ENCODE results near the gene GSTO2.

DNA sequence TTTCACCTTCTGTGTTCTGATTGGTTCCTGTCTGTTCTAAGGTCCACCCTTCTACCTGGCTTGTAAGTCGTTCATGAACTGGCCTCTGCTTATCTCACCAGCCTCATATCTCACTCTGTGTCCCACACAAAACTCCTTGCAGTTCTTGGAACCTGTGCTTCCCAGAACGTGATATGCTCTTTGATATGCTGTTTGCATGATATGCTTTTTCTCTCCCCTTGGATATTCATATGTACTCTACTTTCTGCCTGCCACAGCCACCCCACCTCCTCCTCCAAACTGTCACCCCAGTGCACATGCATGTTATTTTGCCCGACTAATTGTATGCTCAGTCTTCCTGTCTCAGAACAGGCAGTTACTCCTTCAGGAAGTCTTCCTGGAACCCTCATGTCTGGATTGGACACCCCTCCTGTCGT lies 71.1 kb downstream of the GSTO2 start:
- TF ChIP-seq, protein P1, sequence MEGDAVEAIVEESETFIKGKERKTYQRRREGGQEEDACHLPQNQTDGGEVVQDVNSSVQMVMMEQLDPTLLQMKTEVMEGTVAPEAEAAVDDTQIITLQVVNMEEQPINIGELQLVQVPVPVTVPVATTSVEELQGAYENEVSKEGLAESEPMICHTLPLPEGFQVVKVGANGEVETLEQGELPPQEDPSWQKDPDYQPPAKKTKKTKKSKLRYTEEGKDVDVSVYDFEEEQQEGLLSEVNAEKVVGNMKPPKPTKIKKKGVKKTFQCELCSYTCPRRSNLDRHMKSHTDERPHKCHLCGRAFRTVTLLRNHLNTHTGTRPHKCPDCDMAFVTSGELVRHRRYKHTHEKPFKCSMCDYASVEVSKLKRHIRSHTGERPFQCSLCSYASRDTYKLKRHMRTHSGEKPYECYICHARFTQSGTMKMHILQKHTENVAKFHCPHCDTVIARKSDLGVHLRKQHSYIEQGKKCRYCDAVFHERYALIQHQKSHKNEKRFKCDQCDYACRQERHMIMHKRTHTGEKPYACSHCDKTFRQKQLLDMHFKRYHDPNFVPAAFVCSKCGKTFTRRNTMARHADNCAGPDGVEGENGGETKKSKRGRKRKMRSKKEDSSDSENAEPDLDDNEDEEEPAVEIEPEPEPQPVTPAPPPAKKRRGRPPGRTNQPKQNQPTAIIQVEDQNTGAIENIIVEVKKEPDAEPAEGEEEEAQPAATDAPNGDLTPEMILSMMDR (IDR thresholded peaks at IDR 0.05; ENCODE audit: low read depth, low read length, poor library complexity, severe bottlenecking): no peak
- no peak for TF ChIP-seq EZH2phosphoT487 (IDR thresholded peaks at IDR 0.05; ENCODE audit: borderline replicate concordance, low read length)

Data from DOHH2 (cell line).